Keratinocyte (primary cell): Measurements from ENCODE around the gene HELQ.

Experiments
- CTCF ChIP-seq, 3 experiments: IDR thresholded peaks in 1 of 3; conservative IDR thresholded peaks in 1 of 3; optimal IDR thresholded peaks in 1 of 3; 2 replicates in 2 of 3; 3 replicates in 1 of 3; pipeline versions ENCODE3 to v1.5.1; 2011; ENCODE audit warnings: low read length in 3 of 3, mild to moderate bottlenecking in 3 of 3, moderate library complexity in 2 of 3, control low read depth in 1 of 3, inconsistent platforms in 1 of 3; ENCODE audit not compliant: insufficient read depth in 2 of 3; ENCODE audit errors: extremely low read depth in 1 of 3
- EZH2 ChIP-seq: IDR thresholded peaks from one replicate; pipeline ENCODE4 v1.6.1; 2012; ENCODE audit warnings: inconsistent platforms, mild to moderate bottlenecking, low read length, moderate library complexity

- TF ChIP-seq EZH2 (no peak), CTCF (optimal IDR thresholded peaks at IDR 0.05 in 1 of 3, IDR thresholded peaks at IDR 0.05 in 1 of 3, conservative IDR thresholded peaks at IDR 0.05 in 1 of 3; ENCODE audit: extremely low read depth in 1 of 3, insufficient read depth in 2 of 3, low read length in 3 of 3) (no peak)
Observed at GRCh38 chr4:83361416-83362103, 94.1 kb downstream of the HELQ start.
